Mesenchymal stem cell (in vitro differentiated cells and primary cell): Measurements from ENCODE around the gene CUL4B. TPM values are rescaled to one million over a fixed set of nuclear protein-coding genes. Genes with fewer than 3 reads are reported as not detected.
"Not testable (repeated sequence)": the region's sequence is repeated elsewhere in the genome, so short reads cannot be mapped to it uniquely, and the experiment has no call there.

Source experiments
- DNase-seq: peaks from one replicate; pipeline ENCODE4 v3.0.0-alpha.2; 2013
- H2AFZ ChIP-seq: one replicate; pipeline ENCODE4 v1.6.1; 2013; ENCODE audit warnings: low read depth, mild to moderate bottlenecking, control low read depth, inconsistent platforms, low read length, moderate library complexity
- H2AK5ac ChIP-seq: 2 replicates; pipeline ENCODE4 v1.6.1; 2013; ENCODE audit warnings: low read length, moderate library complexity, mild to moderate bottlenecking, inconsistent platforms; ENCODE audit not compliant: severe bottlenecking
- H2BK120ac ChIP-seq: one replicate; pipeline ENCODE4 v1.6.1; 2013; ENCODE audit warnings: low read depth, mild to moderate bottlenecking, inconsistent platforms, low read length, moderate library complexity
- H2BK12ac ChIP-seq, 2 experiments: one replicate each; pipeline ENCODE4 v1.6.1; 2013; ENCODE audit warnings: inconsistent platforms in 2 of 2, low read length in 2 of 2, mild to moderate bottlenecking in 2 of 2, moderate library complexity in 2 of 2, control low read depth in 1 of 2
- H2BK15ac ChIP-seq: one replicate; pipeline ENCODE4 v1.6.1; 2013; ENCODE audit warnings: mild to moderate bottlenecking, low read depth, inconsistent platforms; ENCODE audit not compliant: poor library complexity, severe bottlenecking
- H2BK5ac ChIP-seq: 2 replicates; pipeline ENCODE4 v1.6.1; 2013; ENCODE audit warnings: low read depth, mild to moderate bottlenecking, low read length, control low read depth, inconsistent platforms; ENCODE audit not compliant: poor library complexity, severe bottlenecking
- H3K14ac ChIP-seq, 2 experiments: one replicate each; pipeline ENCODE4 v1.6.1; 2013; ENCODE audit warnings: inconsistent platforms in 2 of 2, low read length in 2 of 2, control low read depth in 1 of 2, mild to moderate bottlenecking in 1 of 2, moderate library complexity in 1 of 2
- H3K18ac ChIP-seq, 2 experiments: one replicate each; pipeline ENCODE4 v1.6.1; 2013; ENCODE audit warnings: inconsistent platforms in 2 of 2, low read length in 2 of 2, control low read depth in 1 of 2, low read depth in 1 of 2, mild to moderate bottlenecking in 1 of 2
- H3K23ac ChIP-seq, 2 experiments: one replicate each; pipeline ENCODE4 v1.6.1; 2013; ENCODE audit warnings: inconsistent platforms in 2 of 2, low read length in 2 of 2, mild to moderate bottlenecking in 2 of 2, moderate library complexity in 2 of 2, control low read depth in 1 of 2
- H3K27ac ChIP-seq: 2 replicates; pipeline ENCODE4 v1.5.1; 2013; ENCODE audit warnings: mild to moderate bottlenecking, moderate library complexity, low read length, control low read depth, inconsistent platforms; ENCODE audit not compliant: poor library complexity, severe bottlenecking
- H3K27me3 ChIP-seq, 2 experiments: 2 replicates each; pipeline versions ENCODE4 v1.6.1 to v1.7.0; 2013; ENCODE audit warnings: low read length in 2 of 2, mild to moderate bottlenecking in 2 of 2, moderate library complexity in 2 of 2, control low read depth in 1 of 2, inconsistent platforms in 1 of 2; ENCODE audit not compliant: control insufficient read depth in 1 of 2, insufficient read depth in 1 of 2
- H3K36me3 ChIP-seq, 2 experiments: 2 replicates each; pipeline versions ENCODE4 v1.6.1 to v1.7.0; 2013; ENCODE audit warnings: low read length in 2 of 2, control low read depth in 1 of 2, inconsistent platforms in 1 of 2, low read depth in 1 of 2, mild to moderate bottlenecking in 1 of 2; ENCODE audit not compliant: insufficient read depth in 2 of 2, control insufficient read depth in 1 of 2
- H3K4ac ChIP-seq, 2 experiments: one replicate each; pipeline ENCODE4 v1.6.1; 2013; ENCODE audit warnings: inconsistent platforms in 2 of 2, low read length in 2 of 2, mild to moderate bottlenecking in 2 of 2, moderate library complexity in 2 of 2, control low read depth in 1 of 2, low read depth in 1 of 2
- H3K4me1 ChIP-seq: 2 replicates; pipeline ENCODE4 v1.6.1; 2013; ENCODE audit warnings: low read depth, low read length, control low read depth; ENCODE audit not compliant: control insufficient read depth, insufficient read depth
- H3K4me2 ChIP-seq: 2 replicates; pipeline ENCODE4 v1.6.1; 2013; ENCODE audit warnings: low read length, mild to moderate bottlenecking, inconsistent platforms; ENCODE audit not compliant: poor library complexity, severe bottlenecking
- H3K4me3 ChIP-seq, 2 experiments: 2 replicates each; pipeline versions ENCODE4 v1.5.1 to v1.7.0; 2013; ENCODE audit warnings: low read length in 2 of 2, mild to moderate bottlenecking in 2 of 2, control low read depth in 1 of 2, low read depth in 1 of 2; ENCODE audit not compliant: insufficient read depth in 1 of 2
- H3K79me1 ChIP-seq: replicated peaks from 2 replicates; pipeline ENCODE4 v1.6.1; 2013; ENCODE audit warnings: mild to moderate bottlenecking, control low read depth, low read length, inconsistent platforms; ENCODE audit not compliant: poor library complexity, severe bottlenecking
- H3K9ac ChIP-seq: 2 replicates; pipeline ENCODE4 v1.7.0; 2013; ENCODE audit warnings: mild to moderate bottlenecking, low read length, moderate library complexity
- H3K9me3 ChIP-seq: 2 replicates; pipeline ENCODE4 v1.7.0; 2013; ENCODE audit warnings: mild to moderate bottlenecking, low read length; ENCODE audit not compliant: control insufficient read depth
- H4K8ac ChIP-seq: one replicate; pipeline ENCODE4 v1.6.1; 2013; ENCODE audit warnings: inconsistent platforms, mild to moderate bottlenecking, low read length, moderate library complexity
- H4K91ac ChIP-seq: one replicate; pipeline ENCODE4 v1.6.1; 2013; ENCODE audit warnings: mild to moderate bottlenecking, low read length, inconsistent platforms
- WGBS: methylation state at CpG from one replicate; pipeline ENCODE4 v1.1.7; 2013; ENCODE audit warnings: mixed read lengths; 5-methylcytosine and 5-hydroxymethylcytosine counted together
- small RNA-seq: library from polyadenylated mRNA; stranded (forward); fragments of <200 nt; extraction: miRNeasy Mini kit (QIAGEN cat#:217004); gene quantifications from one replicate; pipeline ENCODE3, GENCODE V24; 2013; ENCODE audit warnings: low read depth

The CUL4B gene

GRCh38 chrX:120475447-120475846, 85.3 kb downstream of the CUL4B start:
- H2BK5ac ChIP-seq, H2AK5ac ChIP-seq, H3K9me3 ChIP-seq, H2BK120ac ChIP-seq, H2BK15ac ChIP-seq, H4K91ac ChIP-seq, H3K14ac ChIP-seq, H3K23ac ChIP-seq, H3K4me2 ChIP-seq, H3K27me3 ChIP-seq, H2AFZ ChIP-seq, H3K18ac ChIP-seq, H3K36me3 ChIP-seq, H3K4ac ChIP-seq, H3K4me1 ChIP-seq, H2BK12ac ChIP-seq, H3K27ac ChIP-seq, H3K4me3 ChIP-seq, H4K8ac ChIP-seq, H3K9ac ChIP-seq, H3K79me1 ChIP-seq: not testable (repeated sequence)
- WGBS = 0% methylated on average over 1 of the region's 1 CpG
- peak; percentile 19 for DNase-seq

Small RNA genes within 50 kb of the gene (small RNA-seq; reads per million reads assigned to genes)
- not detected for gene RNU7-37P
